Stimulated activated CD4-positive, alpha-beta T cell treated with anti-CD3 and anti-CD28 coated beads, Interleukin-4, amount 100 ng/mL, for 1 hour (primary cell): ENCODE data around the gene ECI1.

Source experiments
- DNase-seq: peaks from one replicate; pipeline ENCODE4 v3.0.0-alpha.2; 2020

Gene ECI1, protein sequence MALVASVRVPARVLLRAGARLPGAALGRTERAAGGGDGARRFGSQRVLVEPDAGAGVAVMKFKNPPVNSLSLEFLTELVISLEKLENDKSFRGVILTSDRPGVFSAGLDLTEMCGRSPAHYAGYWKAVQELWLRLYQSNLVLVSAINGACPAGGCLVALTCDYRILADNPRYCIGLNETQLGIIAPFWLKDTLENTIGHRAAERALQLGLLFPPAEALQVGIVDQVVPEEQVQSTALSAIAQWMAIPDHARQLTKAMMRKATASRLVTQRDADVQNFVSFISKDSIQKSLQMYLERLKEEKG

DNA sequence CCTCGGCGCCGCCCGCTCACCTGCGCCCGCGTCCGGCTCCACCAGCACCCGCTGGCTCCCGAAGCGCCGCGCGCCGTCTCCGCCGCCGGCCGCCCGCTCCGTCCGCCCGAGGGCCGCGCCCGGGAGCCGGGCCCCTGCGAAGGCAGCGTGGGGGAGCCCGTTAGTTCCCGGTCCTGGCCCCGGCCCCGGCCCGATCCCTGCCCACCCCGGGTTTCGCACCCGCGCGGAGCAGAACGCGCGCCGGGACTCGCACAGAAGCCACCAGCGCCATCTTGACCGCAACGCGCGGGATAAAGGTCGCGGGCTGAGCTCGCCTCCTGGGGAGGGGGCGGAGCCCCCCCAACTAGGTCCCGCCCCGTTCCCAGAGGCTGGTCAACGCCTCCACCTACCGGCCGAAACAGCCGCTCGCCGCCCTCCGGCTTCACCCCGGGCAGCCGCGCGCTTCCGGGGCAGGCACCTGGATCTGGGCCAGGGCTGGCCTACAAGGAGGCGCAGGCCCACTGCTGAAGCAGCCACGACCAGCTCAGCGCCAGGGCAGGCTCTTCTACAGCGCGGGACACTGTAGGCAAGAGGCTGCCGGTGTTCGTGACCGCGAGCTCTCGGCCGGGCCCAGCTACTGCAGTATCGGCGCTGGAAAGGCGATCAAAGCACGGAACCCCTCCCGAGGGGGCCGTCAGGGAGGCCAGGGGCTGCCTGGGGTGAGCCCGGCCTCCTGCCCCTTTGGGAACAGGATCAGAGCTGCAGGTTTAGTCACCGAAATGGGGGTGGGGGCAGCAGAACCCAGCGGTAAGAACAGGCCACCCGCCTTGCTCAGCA is at the start of gene ECI1:
Gene ECI1, minus strand, starts transcription at position 292 of the 816 bp plus-strand sequence. Its CDS starts 21 bp downstream, at position 271.
- peak; percentile 73 for DNase-seq

DNA sequence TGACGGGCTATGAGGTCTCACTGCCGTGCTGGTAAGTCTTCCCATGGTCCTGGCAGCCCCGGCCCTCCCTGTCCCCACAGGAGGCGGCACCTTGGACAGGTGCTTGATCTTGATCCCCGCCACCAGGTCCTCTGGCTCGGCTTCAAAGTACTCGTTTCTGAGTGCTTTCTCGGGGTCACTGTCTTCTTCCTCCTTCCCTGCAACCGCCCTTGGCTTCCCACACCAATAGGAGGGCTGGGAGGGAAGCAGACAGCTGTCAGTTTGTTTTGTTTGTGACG is 48.5 kb upstream of the ECI1 start:
- DNase-seq = no peak

- no peak for DNase-seq
These were observed 47.9 kb upstream of the ECI1 start for GRCh38 chr16:2299121-2299914.

GRCh38 chr16:2298621-2299020 is 47.2 kb upstream of the ECI1 start:
- no peak for DNase-seq

DNA sequence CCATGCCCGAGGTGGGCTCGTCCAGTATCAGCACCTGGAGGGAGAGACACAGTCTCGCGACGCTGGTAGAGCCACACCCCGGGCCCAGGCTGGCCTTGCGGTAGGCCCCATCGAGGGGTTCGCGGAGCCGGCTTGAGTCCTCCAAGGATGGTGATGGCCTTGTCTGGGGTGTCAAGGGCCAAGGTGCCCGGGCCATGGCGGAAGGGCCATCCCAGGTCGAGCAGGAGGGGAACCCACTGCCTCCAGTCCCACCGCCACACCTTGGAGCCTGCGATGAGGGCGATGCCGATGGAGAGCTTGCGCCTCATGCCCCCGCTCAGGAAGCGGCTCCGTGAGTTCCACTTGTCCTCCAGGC is 46.1 kb upstream of the ECI1 start:
- no peak for DNase-seq

- no peak for DNase-seq
These were observed 45.5 kb upstream of the ECI1 start for GRCh38 chr16:2296661-2297505.

DNA sequence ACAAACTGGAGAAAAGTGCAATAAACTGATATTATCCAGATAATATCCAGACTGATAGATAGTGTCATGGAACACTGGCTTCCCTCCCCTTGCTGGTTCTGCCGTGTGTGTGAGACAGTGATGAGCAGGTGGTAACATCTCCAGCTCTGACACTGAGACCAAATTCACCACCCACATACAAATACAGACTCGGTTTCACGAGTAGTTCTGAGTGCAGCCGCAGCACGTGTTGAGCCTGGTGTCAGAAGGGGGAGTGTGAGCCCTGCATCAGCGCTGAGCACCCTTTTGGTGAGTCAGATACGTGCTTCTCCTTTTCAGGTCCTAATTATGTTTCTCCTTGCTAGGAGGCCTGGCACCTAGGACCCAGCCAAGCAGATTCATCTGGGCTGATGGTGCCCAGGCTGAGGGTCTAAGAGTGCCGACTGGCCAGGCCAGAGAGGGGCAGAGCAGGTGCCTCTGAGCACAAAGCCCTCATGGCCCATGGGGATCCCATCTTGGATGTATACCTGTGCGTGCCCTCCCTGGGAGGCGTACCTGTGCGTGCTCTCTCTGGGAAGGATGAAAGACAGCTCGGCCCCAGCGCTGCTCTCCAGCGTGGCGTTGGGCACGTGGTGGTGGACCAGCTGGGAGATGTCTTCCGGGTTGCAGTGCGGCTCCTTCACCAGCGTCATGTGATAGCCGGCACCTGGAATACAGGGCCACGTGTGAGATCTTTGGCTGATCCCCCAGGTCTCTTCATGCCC is 43.8 kb upstream of the ECI1 start:
- DNase-seq = no peak

DNA sequence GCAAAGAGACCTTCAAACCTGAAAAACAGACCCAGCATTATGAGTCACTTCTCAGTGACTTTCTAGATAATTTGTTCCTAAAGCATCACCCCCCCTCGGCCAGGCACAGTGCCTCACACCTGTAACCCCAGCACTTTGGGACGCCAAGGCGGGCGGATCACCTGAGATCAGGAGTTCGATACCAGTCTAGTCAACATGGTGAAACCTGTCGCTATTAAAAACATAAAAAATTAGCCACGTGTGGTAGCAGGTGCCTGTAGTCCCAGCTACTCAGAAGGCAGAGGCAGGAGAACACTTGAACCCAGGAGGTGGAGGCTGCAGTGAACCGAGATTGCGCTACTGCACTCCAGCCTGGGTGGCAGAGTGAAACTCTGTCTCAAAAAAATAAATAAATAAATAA is 40.8 kb upstream of the ECI1 start:
- DNase-seq = no peak

GRCh38 chr16:2289282-2289681 is 37.9 kb upstream of the ECI1 start:
- DNase-seq = no peak

DNA sequence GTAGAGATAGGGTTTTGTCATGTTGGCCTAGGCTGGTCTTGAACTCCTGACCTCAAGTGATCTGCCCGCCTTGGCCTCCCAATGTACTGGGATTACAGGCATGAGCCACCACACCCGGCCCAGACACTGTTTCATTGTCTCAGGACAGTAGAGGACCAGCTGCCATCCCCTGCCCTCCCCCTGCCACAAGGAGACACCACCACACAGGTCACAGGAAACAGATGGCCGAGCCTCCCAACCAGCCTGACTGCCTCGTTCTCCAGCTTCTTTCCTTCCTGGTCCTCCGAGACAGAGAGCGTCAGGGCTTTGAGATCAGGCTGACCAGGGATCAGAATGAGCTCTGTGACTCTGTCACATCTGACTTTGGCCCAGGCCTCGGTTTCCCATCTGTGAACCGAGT is 37.3 kb upstream of the ECI1 start:
- DNase-seq = no peak

- DNase-seq = no peak
These were observed 36.6 kb upstream of the ECI1 start for GRCh38 chr16:2287916-2288547.

DNA sequence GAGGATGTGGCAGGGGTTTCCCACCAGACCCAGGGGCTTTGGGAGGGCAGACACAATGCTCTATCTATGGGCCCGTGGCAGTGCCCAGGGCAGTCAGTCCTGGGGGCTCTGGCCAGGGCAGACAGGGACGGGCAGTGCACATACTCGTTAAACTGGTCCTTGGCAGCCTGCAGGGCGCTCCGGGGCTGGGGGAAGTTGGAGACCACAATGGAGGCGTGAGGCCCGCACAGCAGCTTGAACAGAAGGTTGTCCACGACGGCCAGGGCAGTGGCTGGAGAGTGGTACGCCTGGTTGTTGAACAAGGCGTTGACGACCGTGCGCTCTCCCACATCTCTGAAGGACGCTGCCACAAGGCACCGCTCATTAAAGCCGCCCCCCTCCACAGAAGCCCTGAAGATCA is 35.2 kb upstream of the ECI1 start:
- DNase-seq = no peak

DNA sequence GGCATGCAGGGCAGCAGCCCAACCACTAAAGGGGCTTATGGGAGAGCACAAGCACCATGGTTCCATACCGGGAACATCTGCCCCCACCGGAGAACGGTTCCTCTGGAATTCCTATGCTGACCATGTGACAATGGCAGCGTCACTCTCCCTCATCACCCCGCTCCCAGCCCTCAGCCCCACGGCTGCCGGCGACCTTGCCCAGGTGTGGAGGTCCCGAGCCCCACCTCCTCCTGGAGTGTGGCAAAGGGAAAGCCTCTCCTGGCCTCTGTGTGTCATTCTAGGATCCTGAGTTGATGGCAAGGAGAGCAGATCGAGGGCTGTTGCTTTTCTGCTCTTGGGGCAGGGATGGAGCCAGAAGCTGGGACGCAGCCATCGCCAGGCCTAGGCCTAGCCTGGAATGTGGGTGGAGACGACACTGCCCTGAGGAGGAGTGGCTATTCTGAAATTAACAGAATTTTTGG is 34.4 kb upstream of the ECI1 start:
- no peak for DNase-seq

DNA sequence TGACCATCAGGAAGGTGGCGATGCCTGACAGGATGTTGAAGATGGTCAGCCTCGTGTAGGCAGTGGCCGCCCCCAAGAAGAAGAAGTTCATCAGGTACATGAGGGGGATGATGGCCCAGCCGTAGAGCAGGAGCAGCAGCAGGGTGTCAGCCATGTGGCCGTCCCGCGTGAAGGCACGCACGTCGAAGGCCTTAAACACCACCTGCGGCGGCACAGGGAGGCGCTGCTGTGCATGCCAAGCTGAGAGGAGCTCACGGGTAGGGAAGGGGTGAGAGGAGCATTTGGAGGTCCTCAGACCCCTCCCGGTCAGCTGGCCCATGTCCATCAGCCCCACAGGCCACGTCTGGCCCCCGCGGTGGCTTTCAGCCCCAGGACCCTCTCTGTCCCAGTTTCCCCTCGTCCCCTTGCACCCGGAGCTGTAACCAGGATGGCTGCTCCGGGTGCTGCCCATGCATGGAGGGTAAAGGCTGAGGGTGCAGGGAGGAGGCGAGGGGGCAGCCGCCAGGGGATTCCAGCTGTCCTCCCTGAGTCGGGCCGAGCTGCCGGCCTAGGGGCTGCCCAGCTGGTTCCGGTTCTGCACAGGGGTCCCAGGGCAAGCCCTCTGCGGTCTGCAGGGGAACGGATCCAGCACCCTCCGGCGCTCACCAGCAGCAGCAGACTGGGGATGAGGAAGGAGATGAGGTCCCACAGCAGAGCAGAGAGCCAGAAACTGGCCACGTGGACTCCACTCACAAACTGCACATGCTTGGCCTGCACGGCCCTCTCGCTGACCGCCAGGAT is 33.6 kb upstream of the ECI1 start:
- no peak for DNase-seq

GRCh38 chr16:2284001-2284770 is 32.8 kb upstream of the ECI1 start:
- no peak for DNase-seq

DNA sequence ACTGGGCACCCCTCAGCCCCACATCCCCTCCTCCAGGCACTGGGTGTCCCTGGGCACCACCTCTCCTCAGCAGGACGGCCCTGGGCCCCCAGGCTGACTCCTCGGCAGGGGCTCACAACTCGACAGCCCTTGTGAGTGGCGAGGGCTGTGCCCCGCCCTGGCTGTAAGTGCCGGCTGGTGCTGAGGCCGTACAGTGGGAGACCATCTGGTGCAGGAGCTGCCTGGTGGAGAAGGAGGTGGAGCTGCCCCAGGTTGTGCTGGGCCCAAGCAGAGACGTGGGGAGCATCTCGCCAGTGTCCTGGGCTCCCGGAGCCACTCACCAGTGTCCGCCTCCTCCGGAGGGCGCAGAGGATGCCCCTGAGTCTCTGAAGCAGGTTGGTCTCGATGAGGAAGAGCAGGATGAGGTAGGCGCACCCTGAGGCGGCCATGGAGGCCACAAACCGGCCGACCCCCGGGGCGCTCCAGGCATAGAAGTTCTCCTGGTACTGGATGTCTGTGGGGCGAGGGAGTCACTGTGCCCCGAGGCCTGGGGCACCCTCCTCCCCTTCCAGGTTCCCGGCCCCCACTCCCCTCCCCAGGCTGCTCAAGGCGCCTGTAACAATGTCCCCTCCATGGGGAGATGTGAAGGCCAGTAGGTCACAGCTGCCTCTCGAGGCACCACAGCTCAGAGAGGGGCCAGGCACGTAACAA is 31.6 kb upstream of the ECI1 start:
- no peak for DNase-seq

DNA sequence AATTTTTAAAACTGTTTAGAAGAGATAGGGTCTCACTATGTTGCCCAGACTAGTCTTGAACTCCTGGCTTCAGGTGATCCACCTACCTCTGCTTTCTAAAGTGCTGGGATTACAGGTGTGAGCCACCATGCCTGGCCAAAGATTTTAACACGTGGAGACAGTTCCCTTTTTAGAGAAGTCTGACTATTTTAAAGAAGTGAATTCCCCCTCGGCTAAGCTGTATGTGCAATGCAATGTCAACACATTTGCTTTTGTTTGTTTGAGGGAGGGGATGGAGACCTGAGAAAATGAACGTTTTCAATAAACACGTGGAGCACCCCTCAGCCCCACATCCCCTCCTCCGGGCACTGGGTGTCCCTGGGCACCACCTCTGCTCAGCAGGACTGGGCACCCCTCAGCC is 30.9 kb upstream of the ECI1 start:
- DNase-seq = no peak

GRCh38 chr16:2280981-2281542 is 29.7 kb upstream of the ECI1 start:
- no peak for DNase-seq

GRCh38 chr16:2280461-2280860 is 29.1 kb upstream of the ECI1 start:
- DNase-seq = no peak
